ENCODE results near the gene TMCO4.

Gene TMCO4

DNA sequence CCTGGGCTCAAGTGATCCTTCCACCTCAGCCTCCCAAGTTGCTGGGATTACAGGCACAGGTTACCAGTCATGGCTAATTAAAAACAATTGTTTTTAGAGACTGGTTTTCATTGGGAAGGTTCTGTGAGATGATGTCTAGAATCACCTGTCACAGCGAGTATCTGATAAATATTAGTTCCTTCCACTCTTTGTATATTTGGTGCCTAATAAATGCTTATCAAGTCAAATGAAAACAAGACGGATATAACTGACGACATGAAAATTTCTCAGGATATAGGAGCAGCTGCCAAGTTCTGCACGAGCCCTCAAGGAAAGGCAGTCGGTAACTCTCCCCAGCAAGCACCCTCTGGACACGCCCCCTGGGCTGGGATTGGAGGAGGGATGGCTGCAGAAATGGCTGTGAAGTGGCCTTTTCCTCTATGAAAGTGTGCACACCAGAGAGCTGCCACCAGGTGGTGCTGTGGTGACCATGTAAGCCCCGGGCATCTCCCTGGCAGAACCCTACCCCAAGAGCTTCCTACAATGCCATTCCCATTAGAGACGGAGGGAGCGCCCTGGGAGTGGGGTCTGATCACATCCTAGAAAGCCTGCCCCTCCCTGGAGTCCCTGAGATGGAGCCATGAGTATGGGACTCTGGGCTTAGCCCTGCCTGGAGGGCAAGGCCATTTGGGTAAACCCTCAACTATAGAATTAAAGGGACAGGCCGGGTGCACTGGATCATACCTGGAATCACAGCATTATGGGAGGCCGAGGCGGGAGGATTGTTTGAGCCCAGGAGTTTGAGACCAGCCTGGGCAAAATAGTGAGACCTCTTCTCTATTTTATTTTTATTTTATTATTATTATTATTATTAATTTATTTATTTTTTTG is 84.1 kb downstream of the TMCO4 start:
- peak; percentile 72 to 77 for DNase-seq (ENCODE audit: low read depth in 2 of 2)

DNA sequence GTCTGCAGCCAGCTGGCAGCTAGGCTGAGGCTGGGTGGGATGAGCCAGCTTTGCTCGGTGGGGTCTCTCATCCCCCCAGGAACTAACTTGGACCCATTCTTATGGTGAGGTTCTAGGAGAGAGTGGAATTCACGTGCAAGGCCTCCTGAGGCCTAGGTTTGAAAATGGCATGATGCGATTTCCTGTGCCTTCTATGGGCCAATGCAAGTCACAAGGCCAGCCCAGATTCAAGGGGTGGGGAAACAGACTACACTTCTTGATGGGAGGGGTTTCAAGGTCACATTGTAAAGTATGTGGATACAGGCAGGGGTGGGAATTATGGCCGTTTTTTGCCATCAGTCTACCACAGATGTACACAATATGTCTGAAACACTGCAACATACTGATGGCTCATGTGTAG is 86.8 kb downstream of the TMCO4 start:
- no peak for DNase-seq (ENCODE audit: low read depth in 2 of 2)

- no peak for DNase-seq (ENCODE audit: low read depth in 2 of 2)
These were observed 88.7 kb downstream of the TMCO4 start for GRCh38 chr1:19710825-19711611.

GRCh38 chr1:19709260-19709793 is 90.4 kb downstream of the TMCO4 start:
- no peak for DNase-seq (ENCODE audit: low read depth in 2 of 2)

DNA sequence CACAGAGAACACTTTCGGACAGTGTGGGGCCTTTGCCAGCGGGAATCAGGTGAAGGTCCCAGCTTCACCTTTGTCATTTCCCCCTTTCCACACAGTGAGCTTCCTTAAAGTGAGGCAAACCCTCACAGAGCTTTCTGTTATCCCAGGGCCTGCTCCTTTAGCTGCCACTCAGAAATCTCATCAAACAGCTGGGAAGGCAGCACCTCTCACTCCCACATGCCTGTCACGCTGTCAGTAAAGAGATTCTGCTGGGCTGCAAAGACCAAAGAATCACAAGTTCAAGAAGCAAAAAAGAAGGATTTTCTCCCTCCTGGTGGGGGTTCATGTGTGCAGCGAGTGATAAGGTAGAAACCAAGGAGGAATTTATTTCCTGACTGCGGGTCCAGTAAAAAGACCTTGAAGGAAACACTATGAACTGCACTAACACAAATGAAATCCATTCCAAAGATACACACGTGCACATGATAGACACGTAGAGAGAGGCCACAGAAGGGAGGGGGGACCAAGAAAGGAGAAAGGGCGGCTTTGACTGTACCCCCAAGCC is 91.1 kb downstream of the TMCO4 start:
- no peak for DNase-seq (ENCODE audit: low read depth in 2 of 2)

GRCh38 chr1:19706136-19706535 is 93.6 kb downstream of the TMCO4 start:
- DNase-seq (ENCODE audit: low read depth in 2 of 2), result no peak

DNA sequence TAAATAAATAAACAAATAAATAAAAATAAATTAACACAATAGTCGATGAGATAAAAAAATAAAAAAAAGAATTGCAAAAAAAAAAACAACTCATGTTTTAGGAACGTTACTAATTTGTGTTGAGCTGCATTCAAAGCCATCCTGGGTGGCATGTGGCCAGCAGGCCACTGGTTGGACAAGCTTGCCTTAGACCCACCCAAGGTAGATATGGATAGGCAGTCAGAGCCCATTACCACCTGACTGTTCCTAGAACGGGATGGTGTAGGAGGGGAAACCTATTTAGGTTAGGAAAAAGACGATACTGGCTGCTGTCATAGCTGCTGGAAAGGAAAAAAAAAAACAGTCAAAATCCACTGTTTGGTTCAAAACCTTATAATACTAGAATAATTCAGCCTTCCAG is 94.3 kb downstream of the TMCO4 start:
- DNase-seq (ENCODE audit: low read depth in 2 of 2), result no peak

GRCh38 chr1:19704247-19705113 is 95.2 kb downstream of the TMCO4 start:
- peak in 1 of 2 experiments; percentile 15 for DNase-seq (ENCODE audit: low read depth in 2 of 2)

DNA sequence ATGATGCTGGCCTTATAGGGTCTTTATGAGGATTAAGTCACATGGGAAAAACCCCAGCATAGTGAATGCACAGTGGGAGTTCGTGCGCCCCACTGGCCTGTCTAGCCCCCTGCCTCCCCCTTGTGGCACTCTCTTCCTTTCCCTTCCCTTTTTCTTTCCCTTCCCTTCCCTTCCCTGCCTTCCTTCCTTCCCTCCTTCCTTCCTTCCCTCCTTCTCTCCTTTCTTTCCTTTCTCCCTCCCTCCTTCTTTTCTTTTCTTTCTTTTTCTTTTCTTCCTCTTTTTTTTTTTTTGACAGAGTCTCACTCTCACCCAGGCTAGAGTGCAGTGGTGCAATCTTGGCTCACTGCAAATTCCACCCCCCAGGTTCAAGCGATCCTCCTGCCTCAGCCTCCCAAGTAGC is 96.4 kb downstream of the TMCO4 start:
- DNase-seq (ENCODE audit: low read depth in 2 of 2), result no peak

- DNase-seq (ENCODE audit: low read depth in 2 of 2), result no peak
These were observed 99.5 kb downstream of the TMCO4 start for GRCh38 chr1:19700079-19700777.

GRCh38 chr1:19698181-19698580 is 101.5 kb downstream of the TMCO4 start:
- no peak for DNase-seq (ENCODE audit: low read depth in 2 of 2)

DNA sequence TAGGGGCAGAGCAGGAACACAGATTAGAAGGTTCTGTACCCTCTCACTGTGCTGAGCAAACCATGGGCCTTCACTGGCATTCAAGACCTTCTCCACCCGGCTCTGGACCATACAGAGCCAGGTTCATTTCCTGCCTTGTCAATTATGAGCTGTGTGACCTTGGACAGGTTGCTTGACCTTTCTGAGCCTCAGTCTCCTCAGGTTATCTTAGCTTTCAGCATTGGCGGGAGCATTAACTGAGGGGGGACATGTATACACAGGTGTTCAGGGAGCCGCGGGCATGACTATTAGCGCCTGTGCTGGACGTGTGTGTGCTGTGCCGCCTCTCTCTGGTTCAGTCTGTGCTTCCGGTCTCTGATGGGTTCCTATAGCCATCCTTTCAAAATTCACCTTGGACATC is 102.9 kb downstream of the TMCO4 start:
- DNase-seq (ENCODE audit: low read depth in 2 of 2), result no peak

- DNase-seq (ENCODE audit: low read depth in 2 of 2), result no peak
These were observed 103.9 kb downstream of the TMCO4 start for GRCh38 chr1:19695772-19696171.

- no peak for DNase-seq (ENCODE audit: low read depth in 2 of 2)
These were observed 105.4 kb downstream of the TMCO4 start for GRCh38 chr1:19694298-19694697.

GRCh38 chr1:19690342-19690741 is 109.4 kb downstream of the TMCO4 start:
- no peak for DNase-seq (ENCODE audit: low read depth in 2 of 2)

DNA sequence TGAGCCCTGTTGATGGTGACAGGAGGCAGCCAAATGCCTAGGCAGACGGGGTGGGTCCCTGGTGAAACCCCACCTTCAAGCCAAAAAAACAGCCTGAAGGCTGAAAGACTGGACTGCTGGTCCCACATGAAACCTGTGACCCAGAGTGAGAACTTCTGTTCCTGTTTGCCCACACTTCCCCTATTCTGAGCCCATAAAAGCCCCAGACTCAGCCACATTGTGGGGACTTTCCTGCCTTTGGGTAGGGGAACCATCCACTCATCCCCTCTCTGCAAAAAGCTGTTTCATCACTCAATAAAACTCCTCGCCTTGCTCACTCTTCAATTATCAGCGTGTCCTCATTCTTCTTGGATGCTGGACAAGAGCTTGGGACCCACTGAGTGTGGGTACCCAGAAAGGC is 109.9 kb downstream of the TMCO4 start:
- no peak for DNase-seq (ENCODE audit: low read depth in 2 of 2)

DNA sequence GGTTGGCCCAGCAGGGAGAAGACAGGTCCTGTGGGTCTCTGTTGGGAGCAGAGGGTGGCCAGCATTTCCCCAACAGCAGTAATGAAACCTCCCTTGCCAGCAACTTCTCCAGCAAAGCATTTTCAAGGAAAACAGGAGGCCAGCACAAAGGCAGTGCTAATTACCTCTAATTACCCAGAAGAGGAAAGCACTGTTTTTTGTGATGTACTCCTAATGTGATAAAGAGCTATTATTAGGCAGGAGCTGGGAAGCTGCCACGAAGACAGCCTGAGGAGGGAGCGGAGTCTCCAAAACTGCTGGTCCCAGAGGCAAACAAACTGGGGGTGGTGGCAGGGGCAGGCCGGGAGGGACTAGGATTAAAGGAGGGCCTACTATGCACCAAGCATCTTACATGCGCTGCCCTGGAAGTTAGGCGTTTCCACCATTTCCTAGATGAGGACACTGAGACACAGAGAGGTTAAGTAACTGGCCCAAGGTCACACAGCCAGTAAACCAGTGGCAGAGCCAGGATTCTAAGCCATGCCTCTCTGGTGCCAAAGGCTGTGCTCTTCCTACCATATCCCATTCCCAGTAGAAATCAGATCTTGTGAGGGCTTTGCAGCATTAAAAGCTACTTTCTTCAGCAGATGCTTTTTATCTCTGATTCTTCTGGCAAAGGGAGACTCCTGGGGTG is 110.5 kb downstream of the TMCO4 start:
- no peak for DNase-seq (ENCODE audit: low read depth in 2 of 2)

DNA sequence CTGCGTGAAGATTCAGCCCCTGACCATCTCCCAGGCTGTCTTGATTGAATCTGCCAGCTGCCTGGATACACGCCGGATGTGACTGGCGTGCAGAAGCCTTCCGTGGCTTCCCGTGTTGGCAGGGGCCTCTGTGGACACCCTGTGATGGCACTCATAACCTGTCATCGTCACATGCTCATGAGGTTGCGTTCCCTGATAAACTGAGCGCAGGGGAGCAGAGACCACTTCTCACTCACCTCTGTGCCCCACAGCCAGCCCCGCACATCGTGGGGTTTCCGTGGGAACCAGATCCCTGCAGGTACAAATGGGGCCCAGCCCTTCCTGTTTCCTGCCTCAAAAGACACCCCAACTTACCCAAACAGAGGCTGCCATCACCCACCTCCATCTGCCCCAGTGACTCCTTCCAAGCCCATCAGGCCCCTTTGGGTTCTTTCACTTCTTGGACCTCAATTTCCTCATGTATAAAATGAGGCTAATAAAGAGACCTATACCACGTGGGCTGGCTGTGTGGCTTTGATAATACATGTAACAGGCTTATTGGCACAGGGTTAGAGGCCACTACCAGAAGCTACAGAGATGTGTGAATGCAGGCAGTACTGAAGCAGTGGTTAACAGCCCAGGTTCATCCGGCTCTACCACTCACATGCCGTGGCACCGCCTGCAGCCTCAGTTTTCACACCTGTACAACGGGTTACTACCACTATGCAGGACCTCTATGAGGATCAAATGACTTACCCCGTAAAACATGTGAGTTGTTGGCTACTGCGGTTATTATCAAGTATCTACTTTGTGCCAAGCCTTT is 111.5 kb downstream of the TMCO4 start:
- no peak for DNase-seq (ENCODE audit: low read depth in 2 of 2)

DNA sequence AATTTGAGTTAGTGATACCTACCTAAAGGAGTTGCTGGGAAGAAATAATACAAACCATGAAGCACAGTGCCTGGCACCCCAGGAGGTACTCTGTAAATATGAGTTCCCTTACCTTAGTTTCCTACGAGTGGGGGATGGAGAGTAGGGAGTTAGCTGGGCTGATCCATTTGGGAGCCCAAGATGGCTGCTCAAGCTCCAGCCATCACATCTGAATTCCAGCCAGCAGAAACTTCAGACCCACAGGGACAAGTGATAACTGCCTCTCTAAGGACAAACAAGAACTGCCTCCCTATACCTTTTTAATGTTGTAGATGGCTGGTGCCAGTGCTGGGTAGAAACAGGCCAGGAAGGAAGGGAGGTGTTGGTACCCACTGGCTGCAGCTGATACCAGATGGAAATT is 112.3 kb downstream of the TMCO4 start:
- DNase-seq (ENCODE audit: low read depth in 2 of 2), result no peak

Measured in fibroblast of skin of left biceps (primary cell).